Measurements from ENCODE around the gene FAM186B. TPM values are rescaled to one million over a fixed set of nuclear protein-coding genes. Genes with fewer than 3 reads are reported as not detected.

Gene FAM186B
- total RNA-seq, 4 donors from 2014 or later = 0.31 to 1.0 (median 0.70) TPM

GRCh38 chr12:49562233-49562632 is 43.2 kb downstream of the FAM186B start:
- DNase-seq (no peak), ATAC-seq (no peak)
- Histone ChIP-seq H3K4me3 (no peak overlapping the region), H3K4me1 (peaks cover 36 to 40% of the 10 kb centered on the region in 2 donors), H3K9me3 (no peaks in the 10 kb centered on the region), H3K36me3 (peaks cover 0 to 75% of the 10 kb centered on the region in 2 donors), H3K27me3 (no peaks in the 10 kb centered on the region), H3K27ac (no peak overlapping the region)
- in situ Hi-C loops (cut with MboI; ENCODE audit: low sequenced_read_pairs in 4 of 4) = no loop called here
- intact Hi-C loops (cut with DNase I; ENCODE audit: low total_unique reads) = no loop called here
- TF ChIP-seq POLR2A (IDR thresholded peaks at IDR 0.05) = no peak
- TF ChIP-seq CTCF (IDR thresholded peaks at IDR 0.05 in 4 of 5, conservative IDR thresholded peaks at IDR 0.05 in 1 of 5) = no peak

GRCh38 chr12:49560695-49561094 is 44.7 kb downstream of the FAM186B start:
- Histone ChIP-seq H3K9me3 (no peaks in the 10 kb centered on the region), H3K36me3 (peaks cover 0 to 86% of the 10 kb centered on the region in 2 donors), H3K4me1 (peaks cover 20 to 25% of the 10 kb centered on the region in 2 donors), H3K27ac (no peak overlapping the region), H3K27me3 (no peaks in the 10 kb centered on the region), H3K4me3 (no peak overlapping the region)
- in situ Hi-C loops (cut with MboI; ENCODE audit: low sequenced_read_pairs in 4 of 4) (no loop called here), intact Hi-C loops (cut with DNase I; ENCODE audit: low total_unique reads) (no loop called here)
- DNase-seq (no peak), ATAC-seq (no peak)
- TF ChIP-seq CTCF (IDR thresholded peaks at IDR 0.05 in 4 of 5, conservative IDR thresholded peaks at IDR 0.05 in 1 of 5) = no peak
- TF ChIP-seq POLR2A (IDR thresholded peaks at IDR 0.05) = no peak

- DNase-seq = no peak
- in situ Hi-C loops (cut with MboI; ENCODE audit: low sequenced_read_pairs in 4 of 4) = no loop called here
- no peak for ATAC-seq
- no peak overlapping the region for H3K4me3 ChIP-seq
- H3K4me1 ChIP-seq = peaks cover 5 to 10% of the 10 kb centered on the region in 2 donors
- intact Hi-C loops (cut with DNase I; ENCODE audit: low total_unique reads) = no loop called here
- no peak overlapping the region for H3K27ac ChIP-seq
- H3K27me3 ChIP-seq = no peaks in the 10 kb centered on the region
- TF ChIP-seq CTCF (IDR thresholded peaks at IDR 0.05 in 4 of 5, conservative IDR thresholded peaks at IDR 0.05 in 1 of 5) = no peak
- no peak for TF ChIP-seq POLR2A (IDR thresholded peaks at IDR 0.05)
- peaks cover 0 to 81% of the 10 kb centered on the region in 2 donors for H3K36me3 ChIP-seq
- no peaks in the 10 kb centered on the region for H3K9me3 ChIP-seq
Measured at GRCh38 chr12:49559011-49559675, 46.3 kb downstream of the FAM186B start.

GRCh38 chr12:49558526-49558925 is 46.9 kb downstream of the FAM186B start:
- no peak overlapping the region for H3K27ac ChIP-seq
- ATAC-seq (no peak), DNase-seq (no peak)
- peaks cover 0 to 4% of the 10 kb centered on the region in 2 donors for H3K4me1 ChIP-seq
- in situ Hi-C loops (cut with MboI; ENCODE audit: low sequenced_read_pairs in 4 of 4) (no loop called here), intact Hi-C loops (cut with DNase I; ENCODE audit: low total_unique reads) (no loop called here)
- peaks cover 0 to 75% of the 10 kb centered on the region in 2 donors for H3K36me3 ChIP-seq
- H3K4me3 ChIP-seq = no peak overlapping the region
- H3K27me3 ChIP-seq = no peaks in the 10 kb centered on the region
- TF ChIP-seq CTCF (IDR thresholded peaks at IDR 0.05 in 4 of 5, conservative IDR thresholded peaks at IDR 0.05 in 1 of 5) = no peak
- no peak for TF ChIP-seq POLR2A (IDR thresholded peaks at IDR 0.05)
- H3K9me3 ChIP-seq = no peaks in the 10 kb centered on the region

GRCh38 chr12:49557917-49558215 is 47.6 kb downstream of the FAM186B start:
- no peak overlapping the region for H3K4me3 ChIP-seq
- H3K27ac ChIP-seq = no peak overlapping the region
- TF ChIP-seq POLR2A (IDR thresholded peaks at IDR 0.05) = no peak
- TF ChIP-seq CTCF (IDR thresholded peaks at IDR 0.05 in 4 of 5, conservative IDR thresholded peaks at IDR 0.05 in 1 of 5) = no peak
- no peaks in the 10 kb centered on the region for H3K9me3 ChIP-seq
- in situ Hi-C loops (cut with MboI; ENCODE audit: low sequenced_read_pairs in 4 of 4) = no loop called here
- intact Hi-C loops (cut with DNase I; ENCODE audit: low total_unique reads) = no loop called here
- DNase-seq (no peak), ATAC-seq (no peak)
- H3K4me1 ChIP-seq = no peaks in the 10 kb centered on the region
- no peaks in the 10 kb centered on the region for H3K27me3 ChIP-seq
- peaks cover 0 to 68% of the 10 kb centered on the region in 2 donors for H3K36me3 ChIP-seq

Data from gastrocnemius medialis (tissue), 4 donors.